Common myeloid progenitor, CD34-positive (primary cell): ENCODE results near the gene KIF1A.

Experiments
- CTCF ChIA-PET: fragments of 350-600 bp; sonication (Branson Sonifier 250); formaldehyde crosslinking; loops from one replicate; lab custom pipeline; 2021; ENCODE audit warnings: antibody characterized with exemption; lab: Charles Lee
- POLR2A ChIA-PET: fragments of 350-600 bp; sonication (Branson Sonifier 250); formaldehyde crosslinking; loops from one replicate; lab custom pipeline; 2021; ENCODE audit warnings: antibody characterized with exemption; lab: Charles Lee
- DNase-seq, 3 donors: peaks; one replicate each; pipeline versions ENCODE4 v3.0.0 to v3.0.0-alpha.2; 2013
- H3K27ac ChIP-seq, 2 experiments: 1 replicate in 1 of 2; 2 replicates in 1 of 2; pipeline ENCODE4 v1.7.0; 2013; ENCODE audit warnings: inconsistent platforms in 2 of 2, low read length in 2 of 2, mild to moderate bottlenecking in 2 of 2, low read depth in 1 of 2, moderate library complexity in 1 of 2; ENCODE audit not compliant: severe bottlenecking in 2 of 2, insufficient read depth in 1 of 2, poor library complexity in 1 of 2
- H3K27me3 ChIP-seq, 5 experiments: replicated peaks in 2 of 5; 1 replicate in 3 of 5; 2 replicates in 2 of 5; pipeline versions ENCODE4 v1.6.1 to v1.7.0; 2013; ENCODE audit warnings: low read length in 4 of 5, mild to moderate bottlenecking in 2 of 5, moderate library complexity in 2 of 5, inconsistent platforms in 1 of 5; ENCODE audit not compliant: insufficient read depth in 5 of 5, control insufficient read depth in 4 of 5
- H3K36me3 ChIP-seq, 4 experiments: 1 replicate in 2 of 4; 2 replicates in 2 of 4; pipeline versions ENCODE4 v1.6.1 to v1.7.0; 2013; ENCODE audit warnings: low read length in 3 of 4, control low read depth in 1 of 4, mild to moderate bottlenecking in 1 of 4; ENCODE audit not compliant: control insufficient read depth in 4 of 4, insufficient read depth in 4 of 4
- H3K4me1 ChIP-seq, 4 experiments: 1 replicate in 3 of 4; 2 replicates in 1 of 4; pipeline versions ENCODE4 v1.6.1 to v1.7.1; 2013; ENCODE audit warnings: low read length in 3 of 4, mild to moderate bottlenecking in 3 of 4, control low read depth in 1 of 4, inconsistent platforms in 1 of 4, moderate library complexity in 1 of 4; ENCODE audit not compliant: control insufficient read depth in 4 of 4, insufficient read depth in 4 of 4; ENCODE audit errors: control extremely low read depth in 1 of 4
- H3K4me3 ChIP-seq, 7 experiments: 1 replicate in 4 of 7; 2 replicates in 3 of 7; pipeline versions ENCODE4 v1.5.1 to v1.7.0; 2013; ENCODE audit warnings: mild to moderate bottlenecking in 7 of 7, low read length in 6 of 7, moderate library complexity in 6 of 7, inconsistent platforms in 2 of 7, low read depth in 2 of 7, control low read depth in 1 of 7; ENCODE audit not compliant: insufficient read depth in 4 of 7, control insufficient read depth in 1 of 7; ENCODE audit errors: extremely low read depth in 1 of 7
- H3K9me3 ChIP-seq, 5 experiments: 1 replicate in 4 of 5; 2 replicates in 1 of 5; pipeline versions ENCODE4 v1.6.1 to v1.7.1; 2013; ENCODE audit warnings: low read length in 4 of 5, mild to moderate bottlenecking in 2 of 5, inconsistent platforms in 1 of 5, low read depth in 1 of 5, moderate library complexity in 1 of 5; ENCODE audit not compliant: control insufficient read depth in 4 of 5, insufficient read depth in 2 of 5; ENCODE audit errors: control extremely low read depth in 1 of 5
- WGBS: methylation state at CpG from one replicate; pipeline ENCODE4 v1.1.5; 2013; ENCODE audit not compliant: insufficient coverage; 5-methylcytosine and 5-hydroxymethylcytosine counted together

KIF1A gene

DNA sequence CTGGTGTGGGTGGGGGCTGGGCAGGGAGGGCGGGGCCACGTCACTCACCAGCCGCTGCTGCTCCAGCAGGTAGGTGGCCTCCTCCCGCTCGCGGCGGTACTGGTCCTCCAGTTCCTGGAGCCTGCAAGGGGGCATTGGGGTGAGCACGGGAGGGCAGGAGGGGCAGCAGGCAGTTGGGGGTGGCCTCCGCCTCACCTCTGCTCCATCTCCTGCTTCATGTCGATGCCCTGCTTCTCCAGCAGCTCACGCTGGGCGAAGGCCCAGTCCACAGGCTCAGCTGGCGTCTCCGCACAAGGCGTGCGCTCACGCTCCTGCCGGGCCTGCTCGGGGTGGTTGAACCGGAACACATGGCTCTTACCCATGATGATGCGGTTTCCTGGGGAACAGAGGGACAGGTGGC, 57.0 kb downstream of the KIF1A start:
- H3K4me1 ChIP-seq = no peaks in the 10 kb centered on the region
- H3K27me3 ChIP-seq = no peaks in the 10 kb centered on the region
- no peaks in the 10 kb centered on the region for H3K9me3 ChIP-seq
- whole genome bisulfite sequencing = 96% methylated on average over 12 of the region's 21 CpGs
- H3K4me3 ChIP-seq = no peak overlapping the region
- H3K36me3 ChIP-seq = no peaks in the 10 kb centered on the region
- no peak for DNase-seq
- ChIA-PET CTCF (no interaction called here), POLR2A (no interaction called here)
- H3K27ac ChIP-seq = no peak overlapping the region

DNA sequence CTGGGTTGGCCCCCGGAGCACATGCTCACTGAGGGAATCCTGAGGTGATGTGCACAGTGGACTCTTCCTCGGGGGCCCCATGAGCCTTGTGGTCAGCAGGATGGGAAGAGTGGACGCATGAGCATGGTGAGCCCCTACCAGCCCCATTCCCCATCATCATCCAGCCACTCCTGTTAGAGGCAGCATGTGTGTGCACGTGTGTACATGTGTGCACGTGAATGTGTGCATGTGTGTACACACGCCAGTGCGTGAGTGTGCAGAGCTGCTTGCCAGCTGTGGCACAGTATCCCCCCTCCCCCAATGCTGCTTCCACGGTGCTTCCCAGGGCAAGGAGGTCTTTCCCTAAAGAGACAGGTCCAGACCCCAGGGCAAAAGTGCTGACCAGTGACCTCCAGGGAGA, 57.8 kb downstream of the KIF1A start:
- Histone ChIP-seq H3K9me3 (no peaks in the 10 kb centered on the region), H3K27ac (no peak overlapping the region), H3K4me3 (no peak overlapping the region), H3K36me3 (no peaks in the 10 kb centered on the region), H3K27me3 (no peaks in the 10 kb centered on the region), H3K4me1 (no peaks in the 10 kb centered on the region)
- CTCF ChIA-PET = no interaction called here
- POLR2A ChIA-PET = no interaction called here
- WGBS = 100% methylated on average over 3 of the region's 8 CpGs
- no peak for DNase-seq

DNA sequence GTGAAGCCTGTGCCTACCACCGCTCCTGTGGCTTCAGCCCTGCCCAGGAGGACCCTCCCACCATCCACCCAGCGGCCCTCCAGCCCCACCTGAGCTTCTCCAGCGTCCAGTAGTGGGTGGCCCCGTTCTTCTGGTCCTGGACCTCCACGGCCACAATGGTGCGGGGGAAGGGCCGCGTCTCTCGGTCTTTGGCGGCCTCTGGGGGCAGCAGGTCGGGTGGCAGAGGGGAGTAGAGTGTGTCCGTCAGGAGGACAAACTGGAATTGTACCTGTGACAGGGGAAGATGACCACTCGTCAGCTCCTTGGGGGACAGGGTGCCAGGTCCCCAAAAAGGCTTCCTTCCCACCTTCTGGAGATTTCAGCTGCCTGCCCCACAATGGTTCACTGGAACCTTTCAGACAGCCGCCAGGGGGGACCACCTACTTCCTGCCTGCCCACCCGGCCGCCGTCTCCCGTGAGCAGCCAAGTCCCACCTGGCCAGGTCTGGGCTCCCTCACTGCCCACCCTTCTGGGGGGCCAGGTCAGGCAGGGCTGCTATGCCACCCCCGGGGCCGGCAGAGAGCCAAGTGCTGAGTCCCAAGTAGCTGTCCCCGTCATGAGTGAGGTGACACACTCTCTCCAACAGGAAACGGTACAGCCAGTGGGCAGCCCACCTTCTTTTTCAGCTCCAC, 59.3 kb downstream of the KIF1A start:
- Histone ChIP-seq H3K36me3 (no peaks in the 10 kb centered on the region), H3K27ac (no peak overlapping the region), H3K4me3 (no peak overlapping the region), H3K9me3 (no peaks in the 10 kb centered on the region), H3K4me1 (no peaks in the 10 kb centered on the region), H3K27me3 (no peaks in the 10 kb centered on the region)
- WGBS = 80% methylated on average over 19 of the region's 22 CpGs
- DNase-seq = no peak
- CTCF ChIA-PET = interaction anchor here (0.9 to 1.4 kb wide), 2 partner anchors 13 to 61 kb away, joined by 3 read pairs; no protein-coding TSS in a partner anchor
- POLR2A ChIA-PET = no interaction called here

DNA sequence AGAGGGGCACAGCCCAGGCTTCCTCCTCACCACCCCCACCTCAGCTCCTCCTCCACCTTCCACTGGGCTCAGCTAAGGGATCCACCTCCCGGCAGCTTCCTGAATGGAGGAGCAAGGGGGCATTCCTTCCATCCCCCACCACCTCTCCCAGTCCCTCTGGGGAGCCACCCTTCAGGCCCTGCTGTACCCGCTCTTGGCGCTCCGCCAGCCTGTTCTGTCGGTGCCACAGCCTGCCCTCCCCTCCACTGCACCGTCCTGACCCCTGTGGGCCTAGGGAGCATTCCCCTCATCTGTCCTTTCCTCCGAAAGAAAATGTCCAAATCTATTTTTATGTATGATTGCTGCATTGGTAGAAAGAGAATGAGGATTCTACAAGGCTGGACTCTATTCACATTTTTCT, 59.9 kb downstream of the KIF1A start:
- ChIA-PET CTCF (interaction anchor here (1.4 to 2.0 kb wide), 2 partner anchors 12 to 20 kb away, joined by 3 to 4 read pairs; no protein-coding TSS in a partner anchor), POLR2A (no interaction called here)
- Histone ChIP-seq H3K9me3 (no peaks in the 10 kb centered on the region), H3K36me3 (no peaks in the 10 kb centered on the region), H3K27ac (no peak overlapping the region), H3K27me3 (no peaks in the 10 kb centered on the region), H3K4me1 (no peaks in the 10 kb centered on the region), H3K4me3 (no peak overlapping the region)
- no peak for DNase-seq
- 88% methylated on average over 6 of the region's 7 CpGs for WGBS

DNA sequence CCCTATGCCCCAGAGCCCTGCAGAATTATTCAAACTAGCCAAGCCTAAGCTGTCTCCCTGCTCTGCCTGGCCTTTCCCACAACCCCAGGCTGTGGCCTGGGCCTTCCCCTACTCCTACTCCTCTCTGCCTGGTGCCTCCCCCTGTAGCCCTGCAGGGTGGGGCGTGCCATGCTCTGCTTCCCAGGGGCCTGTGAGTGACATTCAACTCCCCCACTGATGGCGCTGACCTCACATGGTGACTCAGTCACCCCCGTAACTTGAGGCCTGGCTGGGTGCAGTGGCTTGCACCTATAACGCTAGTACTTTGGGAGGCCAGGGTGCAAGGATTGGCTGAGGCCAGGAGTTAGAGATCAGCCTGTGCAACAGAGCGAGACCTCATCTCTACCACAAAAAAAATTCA, 60.6 kb downstream of the KIF1A start:
- no peaks in the 10 kb centered on the region for H3K27me3 ChIP-seq
- DNase-seq = no peak
- ChIA-PET CTCF (interaction anchor here (1.4 to 2.0 kb wide), 2 partner anchors 12 to 21 kb away, joined by 3 to 4 read pairs; no protein-coding TSS in a partner anchor), POLR2A (no interaction called here)
- H3K4me3 ChIP-seq = no peak overlapping the region
- no peaks in the 10 kb centered on the region for H3K36me3 ChIP-seq
- H3K4me1 ChIP-seq = no peaks in the 10 kb centered on the region
- no peaks in the 10 kb centered on the region for H3K9me3 ChIP-seq
- H3K27ac ChIP-seq = no peak overlapping the region
- WGBS = 80% methylated on average over 1 of the region's 5 CpGs

DNA sequence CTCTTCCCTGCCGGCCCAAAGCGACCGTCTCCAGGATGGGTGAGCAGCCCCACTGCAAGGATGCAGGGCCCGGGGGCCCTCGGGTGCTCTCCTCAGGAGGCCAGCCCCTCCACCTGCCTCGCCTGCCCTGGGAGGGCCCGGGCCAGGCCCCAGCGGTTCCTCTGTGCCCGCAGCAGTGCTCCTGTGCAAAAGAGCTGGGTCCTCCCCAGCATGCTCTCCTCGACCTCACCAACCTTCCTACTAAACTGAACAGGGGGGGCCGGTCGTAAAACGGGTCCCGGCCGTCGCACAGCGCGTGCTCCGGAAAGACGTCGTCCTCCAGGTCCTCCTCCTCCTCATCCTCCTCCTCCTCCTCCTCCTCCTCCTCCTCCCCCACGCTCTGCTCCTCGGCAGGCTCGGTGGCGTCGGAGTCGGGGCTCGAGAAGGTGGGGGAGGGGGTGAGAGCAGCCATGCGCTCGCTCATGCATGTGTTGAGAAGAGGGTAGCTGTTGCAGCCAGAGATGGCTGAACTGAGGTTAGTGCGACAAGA, 62.9 kb downstream of the KIF1A start:
- no peaks in the 10 kb centered on the region for H3K4me1 ChIP-seq
- H3K4me3 ChIP-seq = no peak overlapping the region
- no peak for DNase-seq
- H3K27ac ChIP-seq = no peak overlapping the region
- CTCF ChIA-PET = interaction anchor here (1.6 kb wide), 1 partner anchor 16 kb away, joined by 4 read pairs; no protein-coding TSS in a partner anchor
- no peaks in the 10 kb centered on the region for H3K9me3 ChIP-seq
- POLR2A ChIA-PET = interaction anchor here (0.6 kb wide), 1 partner anchor 35 kb away, joined by 4 read pairs; no protein-coding TSS in a partner anchor
- WGBS = 92% methylated on average over 19 of the region's 31 CpGs
- H3K36me3 ChIP-seq = no peaks in the 10 kb centered on the region
- H3K27me3 ChIP-seq = no peaks in the 10 kb centered on the region

DNA sequence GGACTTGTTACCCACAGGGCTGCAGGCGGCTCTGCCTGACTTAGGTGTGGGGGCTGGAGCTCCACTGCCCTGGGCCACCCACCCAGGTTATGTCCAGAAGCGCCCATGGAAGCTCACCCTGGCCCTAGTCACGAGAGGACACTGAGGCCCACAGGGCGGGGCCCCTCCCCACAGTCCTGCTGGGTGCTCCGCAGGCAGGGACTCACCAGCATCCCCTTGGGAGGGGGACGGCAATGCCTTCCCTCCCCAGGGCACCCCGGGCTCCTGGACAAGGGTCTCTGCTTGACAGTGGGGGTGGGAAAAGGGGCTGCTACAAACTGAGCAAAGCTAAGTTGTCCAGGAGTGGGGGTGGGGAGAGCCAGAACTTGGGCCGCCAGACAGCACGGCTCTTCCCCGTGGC, 67.8 kb downstream of the KIF1A start:
- no peak overlapping the region for H3K4me3 ChIP-seq
- no peaks in the 10 kb centered on the region for H3K4me1 ChIP-seq
- no peaks in the 10 kb centered on the region for H3K9me3 ChIP-seq
- DNase-seq = no peak
- CTCF ChIA-PET = no interaction called here
- POLR2A ChIA-PET = no interaction called here
- no peaks in the 10 kb centered on the region for H3K27me3 ChIP-seq
- H3K27ac ChIP-seq = no peak overlapping the region
- over 99% methylated on average over 10 of the region's 10 CpGs for whole genome bisulfite sequencing
- no peaks in the 10 kb centered on the region for H3K36me3 ChIP-seq
